ENCODE data around the gene SPON1.

The SPON1 gene

DNA sequence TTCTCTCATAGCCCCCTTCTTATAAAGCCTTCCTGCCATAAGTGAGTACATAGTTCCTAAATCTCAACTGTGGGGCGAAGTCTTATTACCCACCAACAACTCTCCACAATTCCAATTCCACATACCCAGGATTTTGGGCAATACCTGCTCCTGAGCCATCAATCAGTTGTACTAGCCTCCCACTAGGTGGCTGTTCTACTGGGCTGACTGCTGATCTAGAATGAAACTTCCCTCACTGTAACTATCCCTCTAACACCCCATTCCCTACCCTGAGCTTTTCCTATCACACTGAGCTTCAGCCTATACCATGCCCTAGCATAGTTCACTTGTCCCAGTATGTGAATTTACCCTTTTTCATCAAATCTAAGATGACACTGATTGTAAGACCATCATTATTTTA is 344.0 kb downstream of the SPON1 start:
- TF ChIP-seq, protein P1, sequence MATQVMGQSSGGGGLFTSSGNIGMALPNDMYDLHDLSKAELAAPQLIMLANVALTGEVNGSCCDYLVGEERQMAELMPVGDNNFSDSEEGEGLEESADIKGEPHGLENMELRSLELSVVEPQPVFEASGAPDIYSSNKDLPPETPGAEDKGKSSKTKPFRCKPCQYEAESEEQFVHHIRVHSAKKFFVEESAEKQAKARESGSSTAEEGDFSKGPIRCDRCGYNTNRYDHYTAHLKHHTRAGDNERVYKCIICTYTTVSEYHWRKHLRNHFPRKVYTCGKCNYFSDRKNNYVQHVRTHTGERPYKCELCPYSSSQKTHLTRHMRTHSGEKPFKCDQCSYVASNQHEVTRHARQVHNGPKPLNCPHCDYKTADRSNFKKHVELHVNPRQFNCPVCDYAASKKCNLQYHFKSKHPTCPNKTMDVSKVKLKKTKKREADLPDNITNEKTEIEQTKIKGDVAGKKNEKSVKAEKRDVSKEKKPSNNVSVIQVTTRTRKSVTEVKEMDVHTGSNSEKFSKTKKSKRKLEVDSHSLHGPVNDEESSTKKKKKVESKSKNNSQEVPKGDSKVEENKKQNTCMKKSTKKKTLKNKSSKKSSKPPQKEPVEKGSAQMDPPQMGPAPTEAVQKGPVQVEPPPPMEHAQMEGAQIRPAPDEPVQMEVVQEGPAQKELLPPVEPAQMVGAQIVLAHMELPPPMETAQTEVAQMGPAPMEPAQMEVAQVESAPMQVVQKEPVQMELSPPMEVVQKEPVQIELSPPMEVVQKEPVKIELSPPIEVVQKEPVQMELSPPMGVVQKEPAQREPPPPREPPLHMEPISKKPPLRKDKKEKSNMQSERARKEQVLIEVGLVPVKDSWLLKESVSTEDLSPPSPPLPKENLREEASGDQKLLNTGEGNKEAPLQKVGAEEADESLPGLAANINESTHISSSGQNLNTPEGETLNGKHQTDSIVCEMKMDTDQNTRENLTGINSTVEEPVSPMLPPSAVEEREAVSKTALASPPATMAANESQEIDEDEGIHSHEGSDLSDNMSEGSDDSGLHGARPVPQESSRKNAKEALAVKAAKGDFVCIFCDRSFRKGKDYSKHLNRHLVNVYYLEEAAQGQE (IDR thresholded peaks at IDR 0.05; ENCODE audit: insufficient read depth in 1 of 2, low read depth in 2 of 2, low read length in 2 of 2) = no peak
- TF ChIP-seq FOXP2 (optimal IDR thresholded peaks at IDR 0.05; ENCODE audit: borderline replicate concordance, extremely low read depth, extremely low read length, insufficient read depth) (no peak), SIN3A (IDR thresholded peaks at IDR 0.05; ENCODE audit: borderline replicate concordance, insufficient read depth, low read length) (no peak), POLR2AphosphoS5 (IDR thresholded peaks at IDR 0.05; ENCODE audit: low read depth, low read length) (no peak), TAF1 (IDR thresholded peaks at IDR 0.05; ENCODE audit: borderline replicate concordance, insufficient read depth, low read length) (no peak)

DNA sequence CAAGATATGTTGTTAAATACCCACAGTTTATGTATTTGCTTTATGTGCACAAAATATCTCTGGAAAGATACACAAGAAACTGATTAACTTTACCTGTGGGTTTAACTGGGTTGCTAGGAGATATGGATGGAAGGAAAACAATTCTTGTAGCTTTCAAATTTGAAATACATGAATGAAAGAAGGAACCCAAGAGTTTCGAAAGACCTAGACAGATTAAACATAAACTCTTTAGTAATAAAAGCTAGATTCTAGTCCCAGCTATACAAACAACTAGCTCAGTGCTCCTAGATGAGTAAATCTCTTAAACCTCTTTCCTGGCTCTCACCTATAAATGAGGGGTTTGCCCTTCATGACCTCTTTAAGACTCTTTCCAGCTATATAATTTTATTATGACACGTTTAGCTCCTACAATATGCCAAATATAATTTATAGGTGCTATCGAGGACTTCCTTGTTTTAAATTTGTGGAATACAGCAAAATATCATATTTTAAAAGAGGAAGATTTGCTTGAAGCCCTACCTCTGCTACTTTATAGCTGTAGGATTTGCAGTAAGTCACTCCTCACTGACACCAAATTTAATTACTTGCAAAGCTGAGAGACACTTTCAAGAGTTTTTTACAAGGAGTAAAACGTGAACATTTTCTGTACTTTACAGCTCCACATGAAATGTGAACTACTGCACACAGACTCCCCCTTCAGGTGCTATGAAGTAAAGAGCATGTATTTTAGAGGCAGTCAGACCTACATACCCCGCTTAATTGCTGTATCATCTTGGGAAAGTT is 345.8 kb downstream of the SPON1 start:
- TF ChIP-seq, protein P1 (IDR thresholded peaks at IDR 0.05; ENCODE audit: insufficient read depth in 1 of 2, low read depth in 2 of 2, low read length in 2 of 2) = no peak
- no peak for TF ChIP-seq TAF1 (IDR thresholded peaks at IDR 0.05; ENCODE audit: borderline replicate concordance, insufficient read depth, low read length)
- no peak for TF ChIP-seq POLR2AphosphoS5 (IDR thresholded peaks at IDR 0.05; ENCODE audit: low read depth, low read length)

DNA sequence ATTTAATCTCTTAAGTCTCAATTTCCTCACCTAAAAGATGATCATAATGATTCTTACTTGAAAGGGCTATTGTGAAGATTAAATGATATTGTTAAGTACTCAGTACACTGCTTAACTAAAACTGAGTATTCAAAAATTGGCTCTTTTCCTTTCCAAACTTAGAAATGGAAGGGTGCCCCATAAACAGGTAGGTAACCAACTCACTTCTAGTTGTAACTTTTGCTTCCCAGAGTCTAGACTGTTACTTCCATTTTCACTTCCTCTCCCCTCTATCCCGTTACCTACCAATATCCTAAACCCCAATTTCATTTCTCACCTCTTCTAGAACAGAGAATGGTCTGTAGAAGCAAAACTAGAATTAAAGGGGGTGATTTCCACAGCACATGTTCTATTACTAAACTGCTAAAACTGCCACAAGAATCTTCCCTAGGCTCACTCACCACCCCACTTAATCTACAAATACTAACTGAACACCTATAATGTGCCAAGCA is 346.4 kb downstream of the SPON1 start:
- TF ChIP-seq FOXP2 (optimal IDR thresholded peaks at IDR 0.05; ENCODE audit: borderline replicate concordance, extremely low read depth, extremely low read length, insufficient read depth) = no peak
- TF ChIP-seq, protein P1 (IDR thresholded peaks at IDR 0.05; ENCODE audit: insufficient read depth in 1 of 2, low read depth in 2 of 2, low read length in 2 of 2) = no peak
- TF ChIP-seq TAF1 (IDR thresholded peaks at IDR 0.05; ENCODE audit: borderline replicate concordance, insufficient read depth, low read length) = no peak
- TF ChIP-seq SIN3A (IDR thresholded peaks at IDR 0.05; ENCODE audit: borderline replicate concordance, insufficient read depth, low read length) = no peak
- no peak for TF ChIP-seq POLR2AphosphoS5 (IDR thresholded peaks at IDR 0.05; ENCODE audit: low read depth, low read length)

- TF ChIP-seq TAF1 (IDR thresholded peaks at IDR 0.05; ENCODE audit: borderline replicate concordance, insufficient read depth, low read length) (no peak), POLR2AphosphoS5 (IDR thresholded peaks at IDR 0.05; ENCODE audit: low read depth, low read length) (no peak), FOXP2 (optimal IDR thresholded peaks at IDR 0.05; ENCODE audit: borderline replicate concordance, extremely low read depth, extremely low read length, insufficient read depth) (no peak)
- TF ChIP-seq, protein P1 (IDR thresholded peaks at IDR 0.05; ENCODE audit: insufficient read depth in 1 of 2, low read depth in 2 of 2, low read length in 2 of 2) = no peak
Measured at GRCh38 chr11:14309425-14310192, 347.1 kb downstream of the SPON1 start.

Data from PFSK-1 (cell line).